H9 (cell line): ENCODE measurements around the gene MT4. TPM values are rescaled to one million over a fixed set of nuclear protein-coding genes. Genes with fewer than 3 reads are reported as not detected.

Experiments
- DNase-seq: peaks from one replicate; pipeline ENCODE4 v3.0.0-alpha.2; 2017
- H2AFZ ChIP-seq: one replicate; pipeline ENCODE4 v1.6.1; 2013; ENCODE audit warnings: mild to moderate bottlenecking, low read length, control low read depth, moderate library complexity
- H2AK5ac ChIP-seq: 2 replicates; pipeline ENCODE4 v1.6.1; 2013; ENCODE audit warnings: low read length, control low read depth, mixed read lengths; ENCODE audit not compliant: insufficient read length
- H2BK120ac ChIP-seq: one replicate; pipeline ENCODE4 v1.6.1; 2013; ENCODE audit warnings: low read depth, mild to moderate bottlenecking, low read length, control low read depth, inconsistent platforms; ENCODE audit not compliant: poor library complexity, severe bottlenecking
- H2BK12ac ChIP-seq: 2 replicates; pipeline ENCODE4 v1.6.1; 2013; ENCODE audit warnings: low read length, control low read depth, mixed read lengths, low read depth; ENCODE audit not compliant: insufficient read length
- H2BK15ac ChIP-seq: 2 replicates; pipeline ENCODE4 v1.6.1; 2013; ENCODE audit warnings: low read depth, low read length, control low read depth
- H2BK20ac ChIP-seq: one replicate; pipeline ENCODE4 v1.6.1; 2013; ENCODE audit warnings: low read depth, mild to moderate bottlenecking, low read length, control low read depth, inconsistent platforms; ENCODE audit not compliant: poor library complexity, severe bottlenecking
- H2BK5ac ChIP-seq: 2 replicates; pipeline ENCODE4 v1.6.1; 2013; ENCODE audit warnings: low read length, control low read depth, mixed read lengths; ENCODE audit not compliant: insufficient read length
- H3K14ac ChIP-seq: 2 replicates; pipeline ENCODE4 v1.6.1; 2013; ENCODE audit warnings: low read length, control low read depth; ENCODE audit not compliant: insufficient read depth
- H3K18ac ChIP-seq: 2 replicates; pipeline ENCODE4 v1.6.1; 2013; ENCODE audit warnings: low read depth, mild to moderate bottlenecking, mixed read lengths, low read length, control low read depth; ENCODE audit not compliant: insufficient read length
- H3K23ac ChIP-seq: 2 replicates; pipeline ENCODE4 v1.6.1; 2013; ENCODE audit warnings: low read length, control low read depth, mixed read lengths, low read depth; ENCODE audit not compliant: insufficient read length
- H3K23me2 ChIP-seq: 2 replicates; pipeline ENCODE4 v1.6.1; 2013; ENCODE audit warnings: low read depth, mild to moderate bottlenecking, mixed read lengths, low read length, control low read depth; ENCODE audit not compliant: insufficient read length, poor library complexity, severe bottlenecking
- H3K27ac ChIP-seq: 2 replicates; pipeline ENCODE4 v1.5.1; 2013; ENCODE audit warnings: low read length, control low read depth, mixed read lengths, low read depth; ENCODE audit not compliant: insufficient read length
- H3K27me3 ChIP-seq: 2 replicates; pipeline ENCODE4 v1.6.1; 2013; ENCODE audit warnings: low read length, control low read depth, inconsistent platforms; ENCODE audit not compliant: insufficient read depth
- H3K4ac ChIP-seq: 2 replicates; pipeline ENCODE4 v1.6.1; 2013; ENCODE audit warnings: low read depth, mild to moderate bottlenecking, control low read depth, inconsistent platforms, low read length, moderate library complexity
- H3K4me1 ChIP-seq: 2 replicates; pipeline ENCODE4 v1.6.1; 2013; ENCODE audit warnings: low read length, control low read depth, inconsistent platforms; ENCODE audit not compliant: insufficient read depth
- H3K4me2 ChIP-seq: 2 replicates; pipeline ENCODE4 v1.6.1; 2013; ENCODE audit warnings: low read length, control low read depth, mixed read lengths; ENCODE audit not compliant: insufficient read length, insufficient read depth
- H3K56ac ChIP-seq: 2 replicates; pipeline ENCODE4 v1.6.1; 2013; ENCODE audit warnings: low read depth, mild to moderate bottlenecking, mixed read lengths, low read length, control low read depth; ENCODE audit not compliant: insufficient read length
- H3K79me1 ChIP-seq: 2 replicates; pipeline ENCODE4 v1.6.1; 2013; ENCODE audit warnings: low read depth, mild to moderate bottlenecking, moderate library complexity, low read length, control low read depth, inconsistent platforms; ENCODE audit not compliant: insufficient read depth, poor library complexity, severe bottlenecking
- H3K79me2 ChIP-seq: 2 replicates; pipeline ENCODE4 v1.6.1; 2013; ENCODE audit warnings: low read length, control low read depth, inconsistent platforms; ENCODE audit not compliant: insufficient read depth
- H3K9ac ChIP-seq: 2 replicates; pipeline ENCODE4 v1.6.1; 2013; ENCODE audit warnings: low read length, control low read depth, mixed read lengths; ENCODE audit not compliant: insufficient read length; ENCODE audit errors: extremely low read depth
- H3K9me3 ChIP-seq: one replicate; pipeline ENCODE4 v1.6.1; 2013; ENCODE audit warnings: low read depth, low read length, inconsistent platforms; ENCODE audit not compliant: control insufficient read depth
- H3T11ph ChIP-seq: one replicate; pipeline ENCODE4 v1.6.1; 2013; ENCODE audit warnings: mild to moderate bottlenecking, low read length, control low read depth, inconsistent platforms
- H4K20me1 ChIP-seq: one replicate; pipeline ENCODE4 v1.6.1; 2013; ENCODE audit not compliant: control insufficient read depth, insufficient read length, insufficient read depth
- H4K5ac ChIP-seq: 2 replicates; pipeline ENCODE4 v1.6.1; 2013; ENCODE audit warnings: low read depth, mild to moderate bottlenecking, mixed read lengths, low read length, control low read depth; ENCODE audit not compliant: insufficient read length
- H4K8ac ChIP-seq: replicated peaks from 2 replicates; pipeline ENCODE4 v1.6.1; 2013; ENCODE audit warnings: low read length, control low read depth, mixed read lengths, low read depth; ENCODE audit not compliant: insufficient read length
- H4K91ac ChIP-seq: 2 replicates; pipeline ENCODE4 v1.6.1; 2013; ENCODE audit warnings: low read depth, mild to moderate bottlenecking, moderate library complexity, mixed read lengths, low read length, control low read depth; ENCODE audit not compliant: insufficient read length
- H3K27ac Mint-ChIP-seq, 3 experiments: 2 replicates in 2 of 3; 3 replicates in 1 of 3; pipeline ENCODE4 v1.8.0; 2020 to 2021; ENCODE audit warnings: mixed read lengths in 3 of 3, mild to moderate bottlenecking in 1 of 3, moderate library complexity in 1 of 3
- H3K27me3 Mint-ChIP-seq: 2 replicates; pipeline ENCODE4 v1.8.0; 2021; ENCODE audit warnings: low read depth, mild to moderate bottlenecking, moderate library complexity, mixed read lengths
- H3K36me3 Mint-ChIP-seq, 3 experiments: 2 replicates in 2 of 3; 3 replicates in 1 of 3; pipeline ENCODE4 v1.8.0; 2020 to 2021; ENCODE audit warnings: low read depth in 3 of 3, mixed read lengths in 3 of 3; ENCODE audit not compliant: insufficient read depth in 1 of 3
- H3K4me1 Mint-ChIP-seq, 2 experiments: 2 replicates each; pipeline ENCODE4 v1.8.0; 2020; ENCODE audit warnings: mixed read lengths in 2 of 2
- H3K4me3 Mint-ChIP-seq, 2 experiments: 2 replicates in 1 of 2; 3 replicates in 1 of 2; pipeline ENCODE4 v1.8.0; 2020 to 2021; ENCODE audit warnings: mild to moderate bottlenecking in 2 of 2, mixed read lengths in 2 of 2, moderate library complexity in 1 of 2
- H3K9me3 Mint-ChIP-seq, 2 experiments: 2 replicates in 1 of 2; 3 replicates in 1 of 2; pipeline ENCODE4 v1.8.0; 2020; ENCODE audit warnings: mild to moderate bottlenecking in 2 of 2, mixed read lengths in 2 of 2, moderate library complexity in 1 of 2
- WGBS: extraction: QIAGEN DNeasy Blood & Tissue Kit; methylation state at CpG from one replicate; pipeline ENCODE4 v1.1.7; 2013; ENCODE audit warnings: missing lambda C conversion rate, low lambda C conversion rate, mixed read lengths; ENCODE audit not compliant: insufficient read length; ENCODE audit errors: extremely low coverage; 5-methylcytosine and 5-hydroxymethylcytosine counted together
- total RNA-seq: library from RNA; stranded (reverse); gene quantifications from 2 replicates; pipeline ENCODE4 v1.2.1, GENCODE V29; 2021
- TF ChIP-seq, protein P1 (sequence below): fragments of 200-600 bp; sonication (generic); conservative IDR thresholded peaks from 3 replicates; pipeline ENCODE4 v1.8.0; 2021; ENCODE audit warnings: antibody characterized with exemption, mild to moderate bottlenecking

MT4 gene
- total RNA-seq, 1 experiment from 2014 or later: not detected

DNA sequence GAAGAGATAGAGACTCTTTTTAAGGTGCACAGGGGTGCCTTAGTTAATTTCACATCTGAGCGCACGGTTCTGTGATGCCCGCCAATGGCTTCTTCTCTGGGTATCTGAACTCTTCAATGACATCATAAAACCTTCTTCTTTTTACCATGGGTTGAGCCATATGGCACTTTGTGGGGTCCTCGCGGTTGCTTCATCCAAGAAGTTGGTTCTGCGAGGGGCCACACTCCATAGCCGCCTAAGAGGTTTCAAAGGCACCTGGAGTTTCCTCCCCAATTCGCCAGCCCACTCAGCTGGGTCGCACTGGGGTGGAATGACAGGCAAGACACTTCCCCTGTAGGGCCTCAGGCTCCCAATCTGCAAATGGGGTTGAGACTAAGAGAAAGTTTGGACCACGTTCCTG lies 10.4 kb upstream of the MT4 start:
- no peak overlapping the region for H3K4me3 Mint-ChIP-seq
- Histone ChIP-seq H3K79me2 (no peaks in the 10 kb centered on the region), H2BK5ac (no peak overlapping the region), H3K18ac (no peak overlapping the region), H4K5ac (no peak overlapping the region), H3K23ac (no peak overlapping the region), H4K91ac (no peak overlapping the region), H3K9me3 (no peaks in the 10 kb centered on the region), H2BK120ac (no peak overlapping the region), H3K4ac (no peak overlapping the region), H3K4me1 (no peaks in the 10 kb centered on the region), H3K4me2 (no peak overlapping the region), H3K9ac (no peak overlapping the region), H2BK20ac (no peak overlapping the region), H4K20me1 (no peaks in the 10 kb centered on the region), H2BK15ac (no peak overlapping the region), H4K8ac (no peak overlapping the region), H2BK12ac (no peak overlapping the region), H3K14ac (no peak overlapping the region), H3K27ac (no peak overlapping the region), H3K27me3 (no peaks in the 10 kb centered on the region), H3K23me2 (no peaks in the 10 kb centered on the region), H3T11ph (no peak overlapping the region), H3K56ac (no peak overlapping the region), H2AK5ac (no peak overlapping the region), H2AFZ (no peak overlapping the region), H3K79me1 (no peaks in the 10 kb centered on the region)
- H3K4me1 Mint-ChIP-seq: peaks cover 3 to 4% of the 10 kb centered on the region in 2 experiments; a peak in 1 of 4 replicates
- H3K9me3 Mint-ChIP-seq: no peaks in the 10 kb centered on the region; a peak in 1 of 5 replicates
- TF ChIP-seq, protein P1, sequence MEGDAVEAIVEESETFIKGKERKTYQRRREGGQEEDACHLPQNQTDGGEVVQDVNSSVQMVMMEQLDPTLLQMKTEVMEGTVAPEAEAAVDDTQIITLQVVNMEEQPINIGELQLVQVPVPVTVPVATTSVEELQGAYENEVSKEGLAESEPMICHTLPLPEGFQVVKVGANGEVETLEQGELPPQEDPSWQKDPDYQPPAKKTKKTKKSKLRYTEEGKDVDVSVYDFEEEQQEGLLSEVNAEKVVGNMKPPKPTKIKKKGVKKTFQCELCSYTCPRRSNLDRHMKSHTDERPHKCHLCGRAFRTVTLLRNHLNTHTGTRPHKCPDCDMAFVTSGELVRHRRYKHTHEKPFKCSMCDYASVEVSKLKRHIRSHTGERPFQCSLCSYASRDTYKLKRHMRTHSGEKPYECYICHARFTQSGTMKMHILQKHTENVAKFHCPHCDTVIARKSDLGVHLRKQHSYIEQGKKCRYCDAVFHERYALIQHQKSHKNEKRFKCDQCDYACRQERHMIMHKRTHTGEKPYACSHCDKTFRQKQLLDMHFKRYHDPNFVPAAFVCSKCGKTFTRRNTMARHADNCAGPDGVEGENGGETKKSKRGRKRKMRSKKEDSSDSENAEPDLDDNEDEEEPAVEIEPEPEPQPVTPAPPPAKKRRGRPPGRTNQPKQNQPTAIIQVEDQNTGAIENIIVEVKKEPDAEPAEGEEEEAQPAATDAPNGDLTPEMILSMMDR: no peak
- H3K27me3 Mint-ChIP-seq: peaks cover 34% of the 10 kb centered on the region
- no peaks in the 10 kb centered on the region; a peak in 1 of 7 replicates for H3K36me3 Mint-ChIP-seq
- H3K27ac Mint-ChIP-seq: no peak overlapping the region
- DNase-seq: no peak
- no CpG with 5 or more reads among the region's 10 CpGs for WGBS
